OCI-LY7 (cell line): ENCODE results near the gene MPV17L. TPM values are rescaled to one million over a fixed set of nuclear protein-coding genes. Genes with fewer than 3 reads are reported as not detected.
"Not testable (repeated sequence)": the region's sequence is repeated elsewhere in the genome, so short reads cannot be mapped to it uniquely, and the experiment has no call there.

Experiments used
- BruUV-seq: library from RNA; stranded (reverse); fragments of 400-500 nt; replicated peaks from 2 replicates; lab custom pipeline; 2021; lab: Mats Ljungman, UMichigan
- CTCF ChIA-PET: fragments of 300-600 bp; sonication (Branson Sonifier 250); formaldehyde crosslinking; loops from one replicate; lab custom pipeline; 2022; ENCODE audit warnings: antibody characterized with exemption; ENCODE audit not compliant: unreplicated experiment; lab: Charles Lee
- POLR2A ChIA-PET: fragments of 300-600 bp; sonication (Branson Sonifier 250); formaldehyde crosslinking; loops from one replicate; lab custom pipeline; 2022; ENCODE audit warnings: antibody characterized with exemption; lab: Charles Lee
- DNase-seq: peaks from one replicate; pipeline ENCODE4 v3.0.0-alpha.2; 2015; ENCODE audit warnings: low spot score
- H2AFZ ChIP-seq: fragments of 200-600 bp; sonication (generic), shearing (Covaris generic); 2 replicates; pipeline ENCODE4 v1.6.1; 2014; ENCODE audit warnings: mild to moderate bottlenecking, antibody characterized with exemption, low read length, moderate library complexity
- H3K27ac ChIP-seq: fragments of 200-600 bp; sonication (generic); 2 replicates; pipeline ENCODE4 v1.5.1; 2014; ENCODE audit warnings: mixed run types, low read depth, mild to moderate bottlenecking, moderate library complexity, low read length, inconsistent platforms; ENCODE audit not compliant: poor library complexity, severe bottlenecking
- H3K36me3 ChIP-seq: fragments of 200-600 bp; sonication (generic); 2 replicates; pipeline ENCODE4 v1.6.1; 2014; ENCODE audit warnings: mild to moderate bottlenecking, antibody characterized with exemption, low read length, moderate library complexity, mixed read lengths; ENCODE audit not compliant: insufficient read depth
- H3K4me1 ChIP-seq: fragments of 200-600 bp; sonication (generic); 2 replicates; pipeline ENCODE4 v1.5.1; 2014; ENCODE audit warnings: mild to moderate bottlenecking, low read length; ENCODE audit not compliant: insufficient read depth, poor library complexity, severe bottlenecking
- H3K4me2 ChIP-seq: fragments of 200-600 bp; sonication (generic); 2 replicates; pipeline ENCODE4 v1.6.1; 2014; ENCODE audit warnings: mild to moderate bottlenecking, low read length
- H3K4me3 ChIP-seq: fragments of 200-600 bp; sonication (generic); 2 replicates; pipeline ENCODE4 v1.5.1; 2014; ENCODE audit warnings: mild to moderate bottlenecking, low read depth, low read length; ENCODE audit not compliant: poor library complexity, severe bottlenecking
- H3K79me2 ChIP-seq: fragments of 200-600 bp; sonication (generic); 2 replicates; pipeline ENCODE4 v1.6.1; 2016; ENCODE audit warnings: low read depth, mild to moderate bottlenecking, low read length, moderate library complexity, mixed read lengths; ENCODE audit not compliant: insufficient read depth
- H3K9me2 ChIP-seq: fragments of 200-600 bp; sonication (generic); 2 replicates; pipeline ENCODE4 v1.6.1; 2016; ENCODE audit warnings: mild to moderate bottlenecking, low read length, mixed read lengths; ENCODE audit not compliant: insufficient read depth
- H3K9me3 ChIP-seq: fragments of 200-600 bp; sonication (generic); 2 replicates; pipeline ENCODE4 v1.6.1; 2014; ENCODE audit warnings: mild to moderate bottlenecking, mixed run types, low read length, mixed read lengths
- H4K20me1 ChIP-seq: fragments of 200-600 bp; sonication (generic); 2 replicates; pipeline ENCODE4 v1.6.1; 2014; ENCODE audit warnings: mild to moderate bottlenecking, antibody characterized with exemption, low read length, moderate library complexity, mixed read lengths; ENCODE audit not compliant: insufficient read depth
- EZH2phosphoT487 ChIP-seq: fragments of 200-600 bp; sonication (generic); IDR thresholded peaks from 2 replicates; pipeline ENCODE4 v1.6.1; 2018; ENCODE audit warnings: low read depth, borderline replicate concordance, mild to moderate bottlenecking, mixed run types, antibody characterized with exemption, low read length, moderate library complexity, mixed read lengths
- intact Hi-C: fragments of 100-400 bp; cut with micrococcal nuclease; formaldehyde crosslinking; loops from one replicate; pipeline ENCODE4 v1.10.0; 2022; ENCODE audit not compliant: unreplicated experiment
- total RNA-seq, 2 experiments: library from RNA; depleted of rRNA in 1 of 2; stranded (reverse); fragments of >200 nt in 1 of 2; shearing (Covaris generic) in 1 of 2; gene quantifications; 2 replicates each; pipeline ENCODE4 v1.2.3, GENCODE V29; 2014 to 2022
- TF ChIP-seq, protein P1 (sequence below): fragments of 200-600 bp; sonication (generic); conservative IDR thresholded peaks from 2 replicates; pipeline ENCODE4 v1.5.1; 2014; ENCODE audit warnings: mild to moderate bottlenecking, antibody characterized with exemption, low read length, moderate library complexity, mixed read lengths

Gene MPV17L
- total RNA-seq, 2 experiments from 2014 or later = 0.08 TPM; not detected in 1

DNA sequence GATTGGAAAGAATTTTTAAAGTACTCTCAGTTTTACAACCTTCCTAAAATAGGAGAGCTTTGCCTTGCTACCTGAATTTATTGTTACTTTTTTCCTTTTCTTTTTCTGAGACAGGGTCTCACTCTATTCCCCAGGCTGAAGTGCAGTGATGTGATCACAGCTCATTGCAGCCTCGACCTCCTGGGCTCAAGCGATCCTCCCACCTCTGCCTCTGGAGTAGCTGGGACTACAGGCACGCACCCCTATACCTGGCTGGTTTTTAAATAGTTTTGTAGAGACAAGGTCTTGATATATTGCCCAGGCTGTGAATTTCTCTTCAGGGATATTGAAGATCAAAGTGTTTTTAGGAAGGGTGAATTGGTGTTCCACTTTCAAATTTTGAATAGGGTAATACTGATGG, 3.8 kb downstream of the MPV17L start:
- Histone ChIP-seq H3K4me2 (no peak overlapping the region), H3K9me3 (no peaks in the 10 kb centered on the region), H3K36me3 (no peaks in the 10 kb centered on the region), H4K20me1 (no peaks in the 10 kb centered on the region), H3K27ac (no peak overlapping the region), H3K4me1 (peaks cover 10% of the 10 kb centered on the region), H3K4me3 (no peak overlapping the region), H3K9me2 (no peaks in the 10 kb centered on the region), H3K79me2 (no peaks in the 10 kb centered on the region), H2AFZ (no peak overlapping the region)
- DNase-seq = no peak
- CTCF ChIA-PET = no interaction called here
- POLR2A ChIA-PET = no interaction called here
- no TSS peak for BruUV-seq
- TF ChIP-seq, protein P1, sequence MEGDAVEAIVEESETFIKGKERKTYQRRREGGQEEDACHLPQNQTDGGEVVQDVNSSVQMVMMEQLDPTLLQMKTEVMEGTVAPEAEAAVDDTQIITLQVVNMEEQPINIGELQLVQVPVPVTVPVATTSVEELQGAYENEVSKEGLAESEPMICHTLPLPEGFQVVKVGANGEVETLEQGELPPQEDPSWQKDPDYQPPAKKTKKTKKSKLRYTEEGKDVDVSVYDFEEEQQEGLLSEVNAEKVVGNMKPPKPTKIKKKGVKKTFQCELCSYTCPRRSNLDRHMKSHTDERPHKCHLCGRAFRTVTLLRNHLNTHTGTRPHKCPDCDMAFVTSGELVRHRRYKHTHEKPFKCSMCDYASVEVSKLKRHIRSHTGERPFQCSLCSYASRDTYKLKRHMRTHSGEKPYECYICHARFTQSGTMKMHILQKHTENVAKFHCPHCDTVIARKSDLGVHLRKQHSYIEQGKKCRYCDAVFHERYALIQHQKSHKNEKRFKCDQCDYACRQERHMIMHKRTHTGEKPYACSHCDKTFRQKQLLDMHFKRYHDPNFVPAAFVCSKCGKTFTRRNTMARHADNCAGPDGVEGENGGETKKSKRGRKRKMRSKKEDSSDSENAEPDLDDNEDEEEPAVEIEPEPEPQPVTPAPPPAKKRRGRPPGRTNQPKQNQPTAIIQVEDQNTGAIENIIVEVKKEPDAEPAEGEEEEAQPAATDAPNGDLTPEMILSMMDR = no peak
- no peak for TF ChIP-seq EZH2phosphoT487
- intact Hi-C loops = no loop called here

DNA sequence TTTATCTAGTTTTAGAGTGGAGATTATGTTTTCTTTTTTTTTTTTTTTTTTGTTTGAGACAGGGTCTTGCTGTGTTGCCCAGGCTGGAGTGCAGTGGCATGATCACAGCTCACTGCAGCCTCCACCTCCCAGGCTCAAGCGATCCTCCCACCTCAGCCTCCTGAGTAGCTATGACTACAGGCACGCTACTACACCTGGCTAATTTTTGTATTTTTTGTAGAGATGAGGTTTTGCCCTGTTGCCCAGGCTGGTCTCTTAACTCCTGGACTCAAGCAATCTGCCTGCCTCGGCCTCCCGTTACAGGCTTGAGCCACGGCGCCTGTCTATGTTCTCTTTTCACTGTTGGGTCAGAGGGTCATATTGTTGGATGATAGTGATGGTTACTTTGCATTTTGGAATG, 4.8 kb downstream of the MPV17L start:
- BruUV-seq, H4K20me1 ChIP-seq, H3K36me3 ChIP-seq, H3K79me2 ChIP-seq, H2AFZ ChIP-seq, H3K9me2 ChIP-seq, H3K4me3 ChIP-seq, DNase-seq, H3K27ac ChIP-seq, CTCF ChIA-PET, H3K9me3 ChIP-seq, POLR2A ChIA-PET, H3K4me2 ChIP-seq, intact Hi-C loops: not testable (repeated sequence)
- H3K4me1 ChIP-seq = peaks cover 10% of the 10 kb centered on the region

DNA sequence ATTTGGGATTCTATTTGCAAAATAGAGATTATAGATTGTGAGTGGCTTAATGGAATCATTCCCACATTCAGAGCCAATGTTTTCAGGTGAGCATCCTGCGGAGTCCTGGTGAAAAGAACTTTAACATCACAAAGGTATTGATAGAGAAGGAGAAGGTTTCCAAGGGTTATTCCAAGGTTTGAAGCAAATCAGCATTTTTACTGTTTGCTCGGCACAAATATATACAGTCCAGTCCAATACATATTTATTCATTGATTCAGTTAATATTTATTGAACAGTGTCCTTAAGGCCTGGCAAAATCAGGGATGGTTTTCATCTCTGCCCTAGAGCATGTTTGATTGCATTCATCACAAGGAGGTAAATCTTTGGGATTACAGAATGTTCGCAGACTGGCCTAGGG, 6.4 kb downstream of the MPV17L start:
- ChIA-PET POLR2A (no interaction called here), CTCF (no interaction called here)
- no peak for DNase-seq
- BruUV-seq = no TSS peak
- intact Hi-C loops = no loop called here
- Histone ChIP-seq H3K27ac (no peak overlapping the region), H3K4me1 (peaks cover 10% of the 10 kb centered on the region), H3K79me2 (no peaks in the 10 kb centered on the region), H3K9me2 (no peaks in the 10 kb centered on the region), H4K20me1 (no peaks in the 10 kb centered on the region), H3K4me3 (no peak overlapping the region), H3K36me3 (no peaks in the 10 kb centered on the region), H2AFZ (no peak overlapping the region), H3K4me2 (no peak overlapping the region), H3K9me3 (no peaks in the 10 kb centered on the region)
- TF ChIP-seq EZH2phosphoT487 = no peak
- TF ChIP-seq, protein P1 = no peak
